Pancreas (tissue), 10 donors: ENCODE data around the gene CEBPG. TPM values are rescaled to one million over a fixed set of nuclear protein-coding genes. Genes with fewer than 3 reads are reported as not detected.

ENCODE experiments used
- ATAC-seq, 4 donors: fragments of 200-7000 bp; cut with Tn5 transposase; one replicate each; pipeline versions ENCODE4 v1.8.0 to v1.9.1; 2020; ENCODE audit warnings: mild to moderate bottlenecking in 4 of 4, moderate library complexity in 4 of 4
- DNase-seq, 6 donors: peaks; one replicate each; pipeline ENCODE4 v3.0.0-alpha.2; 2020
- FAIRE-seq: peaks from 2 replicates; lab custom pipeline; 2012; peaks lifted over from hg19 to GRCh38; lab: Jason Lieb, UNC
- H3K27ac ChIP-seq, 4 donors: fragments of 200-600 bp; sonication (generic); 1 replicate in 3 of 4; 2 replicates in 1 of 4; pipeline versions ENCODE4 v1.5.0 to v1.8.0; 2020
- H3K27me3 ChIP-seq, 4 donors: fragments of 200-600 bp; one replicate each; pipeline ENCODE4 v1.8.0; 2021
- H3K36me3 ChIP-seq, 3 donors: fragments of 200-600 bp; sonication (generic) in 1 of 3; one replicate each; pipeline versions ENCODE4 v1.5.0 to v1.8.0; 2020 to 2021
- H3K4me1 ChIP-seq, 3 donors: fragments of 200-600 bp; one replicate each; pipeline ENCODE4 v1.8.0; 2021
- H3K4me3 ChIP-seq, 4 donors: fragments of 200-600 bp; sonication (generic) in 2 of 4; one replicate each; pipeline versions ENCODE4 v1.5.0 to v1.8.0; 2020 to 2021
- H3K9me3 ChIP-seq, 4 donors: fragments of 200-600 bp; one replicate each; pipeline ENCODE4 v1.8.0; 2021
- CTCF ChIP-seq, 4 donors: fragments of 200-600 bp; sonication (generic) in 3 of 4; IDR thresholded peaks; one replicate each; pipeline versions ENCODE4 v1.5.0 to v1.8.0; 2021; ENCODE audit warnings: antibody characterized with exemption in 4 of 4
- WGBS, 2 donors: extraction: QIAGEN DNeasy Blood & Tissue Kit; methylation state at CpG; one replicate each; pipeline ENCODE4 v1.1.7; 2013; 5-methylcytosine and 5-hydroxymethylcytosine counted together
- intact Hi-C, 3 donors: fragments of 100-400 bp; cut with DNase I; formaldehyde crosslinking; loops; one replicate each; pipeline versions ENCODE4 v1.11.1 to v1.14.2; 2022
- polyA plus RNA-seq, 2 donors: library from polyadenylated mRNA; stranded (reverse); fragments of 200-250 nt; gene quantifications; one replicate each; pipeline ENCODE4 v1.2.3, GENCODE V29; 2013
- total RNA-seq, 6 donors: library from RNA; stranded (reverse); fragmentation: NEBNext Ultra II Directional in 4 of 6; extraction: Animal tissue kit (Norgen Biotek cat#: 25700) in 4 of 6; gene quantifications; one replicate each; pipeline versions ENCODE4 v1.2.1 to v1.2.4, GENCODE V29; 2021 to 2023
- donor health status: healthy with polysubstance abuse.
- donor health status: DM: no; HTN: no; CAD: no; lungs with moderate emphysema.
- donor health status: DM: no; HTN: no; CAD: no.
- donor health status: control.
- donor health status: control.
- donor health status: Bipolar disorder and iron deficiency.
- donor health status: DM: yes; HTN: yes; CAD: no.
- donor health status: DM: no; HTN: no; CAD: no.
- donor health status: DM: no; HTN: no; CAD: no.
- donor health status: DM: yes; HTN: yes; CAD: no.

CEBPG gene
- total and polyA plus RNA-seq, 8 donors, result 6.2 to 34.5 (median 9.4) TPM

- H3K27ac ChIP-seq, result no peak overlapping the region
- DNase-seq (no peak), FAIRE-seq (no peak), ATAC-seq (no peak)
- H3K27me3 ChIP-seq, result no peaks in the 10 kb centered on the region
- no peaks in the 10 kb centered on the region for H3K36me3 ChIP-seq
- no peak overlapping the region for H3K4me3 ChIP-seq
- H3K4me1 ChIP-seq, result peaks cover 16 to 35% (median 30%) of the 10 kb centered on the region in 3 donors
- intact Hi-C loops, result no loop called here
- no peak for TF ChIP-seq CTCF (IDR thresholded peaks at IDR 0.05)
- no peaks in the 10 kb centered on the region for H3K9me3 ChIP-seq
- 83 to 87% methylated on average over 12 of the region's 12 CpGs for WGBS, 2 donors
Observed at GRCh38 chr19:33377586-33378475, 4.3 kb downstream of the CEBPG start.

- peak in 1 of 4 donors; percentile 60 for ATAC-seq
- peak in 1 of 6 donors; percentile 18 for DNase-seq
- TF ChIP-seq CTCF (IDR thresholded peaks at IDR 0.05), result no peak
- 71 to 73% methylated on average over 16 of the region's 16 CpGs for WGBS, 2 donors
- intact Hi-C loops, result no loop called here
- Histone ChIP-seq H3K4me1 (peaks cover 16 to 35% (median 30%) of the 10 kb centered on the region in 3 donors), H3K27ac (peak overlapping the region in 1 of 4 donors; percentile 34), H3K36me3 (no peaks in the 10 kb centered on the region), H3K27me3 (no peaks in the 10 kb centered on the region), H3K9me3 (no peaks in the 10 kb centered on the region), H3K4me3 (no peak overlapping the region)
- FAIRE-seq, result no peak
Observed at GRCh38 chr19:33379151-33379829, 5.8 kb downstream of the CEBPG start.

GRCh38 chr19:33381101-33381500 is 7.6 kb downstream of the CEBPG start:
- ATAC-seq (no peak), DNase-seq (no peak), FAIRE-seq (no peak)
- no peaks in the 10 kb centered on the region for H3K27me3 ChIP-seq
- peaks cover 11 to 22% (median 20%) of the 10 kb centered on the region in 3 donors for H3K4me1 ChIP-seq
- WGBS, 2 donors, result 94 to 95% methylated on average over 4 of the region's 4 CpGs
- no peak overlapping the region for H3K27ac ChIP-seq
- intact Hi-C loops, result no loop called here
- no peaks in the 10 kb centered on the region for H3K9me3 ChIP-seq
- no peaks in the 10 kb centered on the region for H3K36me3 ChIP-seq
- H3K4me3 ChIP-seq, result no peak overlapping the region
- TF ChIP-seq CTCF (IDR thresholded peaks at IDR 0.05), result no peak

- TF ChIP-seq CTCF (IDR thresholded peaks at IDR 0.05), result no peak
- no peak for ATAC-seq
Observed at GRCh38 chr19:33382006-33382405, 8.5 kb downstream of the CEBPG start.

More at GRCh38 chr19:33382006-33382405, 8.5 kb downstream of the CEBPG start:
- FAIRE-seq (no peak), DNase-seq (no peak)
- Histone ChIP-seq H3K36me3 (no peaks in the 10 kb centered on the region), H3K9me3 (no peaks in the 10 kb centered on the region), H3K4me1 (peaks cover 6 to 13% (median 13%) of the 10 kb centered on the region in 3 donors), H3K27ac (no peak overlapping the region), H3K27me3 (no peaks in the 10 kb centered on the region), H3K4me3 (no peak overlapping the region)
- intact Hi-C loops, result no loop called here
- 82 to 92% methylated on average over 4 of the region's 4 CpGs for WGBS, 2 donors
